Measurements from ENCODE around the gene SPNS3. TPM values are rescaled to one million over a fixed set of nuclear protein-coding genes. Genes with fewer than 3 reads are reported as not detected.

SPNS3 gene
- total and polyA plus RNA-seq, 9 donors, result 0.06 to 0.80 (median 0.20) TPM; not detected in 4

GRCh38 chr17:4535667-4536258 lies 102.0 kb downstream of the SPNS3 start:
- whole genome bisulfite sequencing, 3 donors, result 22 to 47% (median 27%) methylated on average over 19 of the region's 19 CpGs
- H3K9me3 ChIP-seq, result no peaks in the 10 kb centered on the region
- H3K4me3 ChIP-seq, result peak overlapping the region; percentile 12
- intact Hi-C loops (cut with DNase I), result no loop called here
- H3K27ac ChIP-seq, result no peak overlapping the region
- DNase-seq, result peak in 2 of 5 donors; percentile 41 to 61
- H3K27me3 ChIP-seq, result no peaks in the 10 kb centered on the region
- H3K4me1 ChIP-seq (ENCODE audit: insufficient read depth), result peaks cover 14% of the 10 kb centered on the region
- no peaks in the 10 kb centered on the region for H3K36me3 ChIP-seq
- no peak for TF ChIP-seq CTCF (IDR thresholded peaks at IDR 0.05)
- no peak for TF ChIP-seq POLR2A (IDR thresholded peaks at IDR 0.05)
- TF ChIP-seq EP300 (IDR thresholded peaks at IDR 0.05), result no peak

- no peaks in the 10 kb centered on the region for H3K27me3 ChIP-seq
- no peak for TF ChIP-seq POLR2A (IDR thresholded peaks at IDR 0.05)
- no peak for TF ChIP-seq EP300 (IDR thresholded peaks at IDR 0.05)
- no peak for TF ChIP-seq CTCF (IDR thresholded peaks at IDR 0.05)
- intact Hi-C loops (cut with DNase I), result no loop called here
- H3K9me3 ChIP-seq, result no peaks in the 10 kb centered on the region
- WGBS, 3 donors, result 8 to 40% (median 27%) methylated on average over 19 of the region's 19 CpGs
- peak overlapping the region; percentile 12 for H3K4me3 ChIP-seq
- no peak overlapping the region for H3K27ac ChIP-seq
- H3K4me1 ChIP-seq (ENCODE audit: insufficient read depth), result peaks cover 14% of the 10 kb centered on the region
- DNase-seq, result peak in 3 of 5 donors; percentile 30 to 62 (median 42)
- H3K36me3 ChIP-seq, result no peaks in the 10 kb centered on the region
Measured at GRCh38 chr17:4536259-4536741, 102.6 kb downstream of the SPNS3 start.

GRCh38 chr17:4536742-4537411 lies 103.1 kb downstream of the SPNS3 start:
- DNase-seq, result peak in 2 of 5 donors; percentile 43 to 63
- Histone ChIP-seq H3K9me3 (no peaks in the 10 kb centered on the region), H3K27me3 (no peaks in the 10 kb centered on the region), H3K4me1 (ENCODE audit: insufficient read depth) (peaks cover 14% of the 10 kb centered on the region), H3K27ac (no peak overlapping the region), H3K36me3 (no peaks in the 10 kb centered on the region), H3K4me3 (no peak overlapping the region)
- intact Hi-C loops (cut with DNase I), result no loop called here
- TF ChIP-seq EP300 (IDR thresholded peaks at IDR 0.05) (peak; percentile 38), POLR2A (IDR thresholded peaks at IDR 0.05) (no peak), CTCF (IDR thresholded peaks at IDR 0.05) (no peak)
- 16 to 22% (median 20%) methylated on average over 18 of the region's 18 CpGs for WGBS, 3 donors

Other genes with a start within 250 kb of the SPNS3 start
- gene ANKFY1, start 170.0 kb upstream of the SPNS3 start, total RNA-seq, result 10 to 100 TPM; 28.4 to 65.1 (median 47.4) TPM
- 10 to 100 TPM; 13.7 to 34.8 TPM for gene ANKFY1, start 170.0 kb upstream of the SPNS3 start, polyA plus RNA-seq
- gene UBE2G1, start 67.3 kb upstream of the SPNS3 start, total RNA-seq, result 10 to 100 TPM; 30.5 to 46.1 (median 36.5) TPM
- 10 to 100 TPM; 12.4 to 50.7 TPM for gene UBE2G1, start 67.3 kb upstream of the SPNS3 start, polyA plus RNA-seq
- gene SPNS2, start 64.9 kb downstream of the SPNS3 start, total RNA-seq, result 10 to 100 TPM in 1 of 7 donors, 1 to 10 TPM in 6; 2.4 to 12.7 (median 4.2) TPM
- gene SPNS2, start 64.9 kb downstream of the SPNS3 start, polyA plus RNA-seq, result 1 to 10 TPM in 1 of 2 donors, under 1 TPM in 1; 0.48 to 5.9 TPM
- gene MYBBP1A, start 121.4 kb downstream of the SPNS3 start, total RNA-seq, result 10 to 100 TPM; 18.5 to 71.4 (median 46.4) TPM
- gene MYBBP1A, start 121.4 kb downstream of the SPNS3 start, polyA plus RNA-seq, result 10 to 100 TPM; 12.7 to 24.3 TPM
- gene GGT6, start 126.6 kb downstream of the SPNS3 start, total RNA-seq, result 10 to 100 TPM in 1 of 7 donors, 1 to 10 TPM in 4, under 1 TPM in 2; 0.58 to 31.5 (median 1.5) TPM
- gene GGT6, start 126.6 kb downstream of the SPNS3 start, polyA plus RNA-seq, result under 1 TPM; 0.08 to 0.36 TPM
- gene SMTNL2, start 150.6 kb downstream of the SPNS3 start, total RNA-seq, result 10 to 100 TPM in 5 of 7 donors, 1 to 10 TPM in 2; 3.7 to 34.3 (median 17.8) TPM
- 1 to 10 TPM; 4.7 to 4.8 TPM for gene SMTNL2, start 150.6 kb downstream of the SPNS3 start, polyA plus RNA-seq
- 1 to 10 TPM in 2 of 7 donors, under 1 TPM in 2, not detected in 3; 0.07 to 4.1 (median 1.4) TPM for gene ALOX15, start 207.7 kb downstream of the SPNS3 start, total RNA-seq
- under 1 TPM; 0.17 to 0.58 TPM for gene ALOX15, start 207.7 kb downstream of the SPNS3 start, polyA plus RNA-seq